Prostate gland (tissue), 2 donors: Measurements from ENCODE around the gene UBA52. TPM values are rescaled to one million over a fixed set of nuclear protein-coding genes. Genes with fewer than 3 reads are reported as not detected.
"Not testable (repeated sequence)": the region's sequence is repeated elsewhere in the genome, so short reads cannot be mapped to it uniquely, and the experiment has no call there.

ENCODE experiments used
- DNase-seq: peaks from one replicate; pipeline ENCODE4 v3.0.0-alpha.2; 2019; ENCODE audit warnings: low spot score
- H3K27ac ChIP-seq, 2 donors: fragments of 200-600 bp; sonication (generic); 2 replicates each; pipeline ENCODE4 v1.5.1; 2017 to 2019
- H3K27me3 ChIP-seq: fragments of 200-600 bp; sonication (generic); replicated peaks from 2 replicates; pipeline ENCODE4 v1.5.1; 2019; ENCODE audit not compliant: insufficient read depth
- H3K36me3 ChIP-seq, 2 donors: fragments of 200-600 bp; sonication (generic); 1 replicate in 1 of 2; 2 replicates in 1 of 2; pipeline versions ENCODE4 v1.5.1 to v1.8.1; 2017 to 2019
- H3K4me1 ChIP-seq: fragments of 200-600 bp; sonication (generic); replicated peaks from 2 replicates; pipeline ENCODE4 v1.5.1; 2019
- H3K4me3 ChIP-seq, 2 donors: fragments of 200-600 bp; sonication (generic); 2 replicates each; pipeline ENCODE4 v1.5.1; 2017 to 2019
- H3K9me3 ChIP-seq: fragments of 200-600 bp; sonication (generic); 2 replicates; pipeline ENCODE4 v1.5.1; 2017
- CTCF ChIP-seq, 4 experiments: fragments of 200-600 bp in 2 of 4; fragments of 450-650 bp in 2 of 4; sonication (generic) in 2 of 4; IDR thresholded peaks; 1 replicate in 3 of 4; 2 replicates in 1 of 4; pipeline ENCODE4 v1.5.1; 2016 to 2019; ENCODE audit warnings: antibody characterized with exemption in 4 of 4, mild to moderate bottlenecking in 2 of 4, moderate library complexity in 2 of 4
- POLR2A ChIP-seq: fragments of 450-650 bp; IDR thresholded peaks from one replicate; pipeline ENCODE4 v1.6.1; 2016; ENCODE audit warnings: antibody characterized with exemption, mild to moderate bottlenecking
- POLR2AphosphoS5 ChIP-seq: sonication (generic); formaldehyde crosslinking; IDR thresholded peaks from one replicate; pipeline ENCODE4 v1.6.1; 2017; ENCODE audit warnings: antibody characterized with exemption
- WGBS: methylation state at CpG from one replicate; pipeline ENCODE4 v1.1.5; 2018; 5-methylcytosine and 5-hydroxymethylcytosine counted together
- intact Hi-C: fragments of 100-400 bp; cut with DNase I; formaldehyde crosslinking; loops from one replicate; pipeline ENCODE4 v1.14.2; 2022
- total RNA-seq, 2 donors: library from RNA; depleted of rRNA; stranded (reverse); fragments of >200 nt; gene quantifications; one replicate each; pipeline ENCODE4 v1.1.0, GENCODE V29; 2016

UBA52 gene
- total RNA-seq: 100 to 1,000 TPM; 646 to 738 TPM

DNA sequence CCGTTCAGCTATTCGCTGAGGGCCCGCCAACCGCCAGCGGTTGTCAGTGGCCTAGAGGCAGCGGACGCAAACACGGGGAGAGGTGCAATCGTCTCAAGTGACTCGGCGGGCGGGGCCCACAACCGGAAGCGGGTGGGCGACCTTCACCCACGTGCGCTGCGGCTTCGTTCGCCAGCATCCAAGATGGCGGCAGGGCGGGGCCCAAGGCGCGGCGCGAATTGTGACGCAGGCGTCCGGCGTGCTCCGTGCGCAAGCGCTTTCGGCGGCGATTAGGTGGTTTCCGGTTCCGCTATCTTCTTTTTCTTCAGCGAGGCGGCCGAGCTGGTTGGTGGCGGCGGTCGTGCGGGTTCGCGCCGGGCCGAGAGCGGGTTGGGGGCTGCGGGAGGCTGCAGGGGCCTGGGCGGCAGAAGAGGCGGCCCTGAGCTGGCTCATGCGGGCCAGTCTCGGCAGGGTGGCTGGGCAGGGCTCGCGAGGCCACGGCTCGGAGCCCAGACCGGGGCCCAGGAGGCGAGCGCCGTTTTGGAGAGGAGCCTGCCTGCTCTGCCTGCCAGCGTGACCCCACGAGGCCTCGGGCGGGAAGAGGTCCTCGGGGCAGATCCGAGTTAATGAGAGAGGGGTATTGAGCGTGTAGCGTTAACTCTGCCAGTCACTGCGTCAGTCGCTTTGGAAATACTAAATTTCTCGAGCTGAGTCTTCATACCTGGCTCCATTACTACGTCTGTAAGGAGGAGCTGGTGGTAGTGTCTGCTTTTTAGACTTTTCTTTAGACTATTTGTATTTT lies at the start of gene UBA52:
UBA52 (plus strand) TSS at position 294 of the 781 bp plus-strand sequence. CDS start 1,444 bp downstream, outside the sequence.
- Histone ChIP-seq H3K27ac (peak within 1 kb of the TSS; percentile 80 to 82), H3K4me1 (peaks cover 11% of the 10 kb centered on the region), H3K27me3 (no peaks in the 10 kb centered on the region), H3K36me3 (peaks cover 13 to 17% of the 10 kb centered on the region in 2 donors), H3K4me3 (peak within 1 kb of the TSS; percentile 75 to 79), H3K9me3 (no peaks in the 10 kb centered on the region)
- DNase-seq: peak; percentile 98
- TF ChIP-seq POLR2AphosphoS5 (peak; percentile 100), POLR2A (peak; percentile 84), CTCF (IDR thresholded peaks at IDR 0.05) (peak in 2 of 4 experiments; percentile 16 to 42)
- WGBS: under 1% methylated on average over 70 of the region's 75 CpGs
- intact Hi-C loops: loop anchor here (5.0 kb wide), 1 partner anchor 119 kb away; no protein-coding TSS in a partner anchor

DNA sequence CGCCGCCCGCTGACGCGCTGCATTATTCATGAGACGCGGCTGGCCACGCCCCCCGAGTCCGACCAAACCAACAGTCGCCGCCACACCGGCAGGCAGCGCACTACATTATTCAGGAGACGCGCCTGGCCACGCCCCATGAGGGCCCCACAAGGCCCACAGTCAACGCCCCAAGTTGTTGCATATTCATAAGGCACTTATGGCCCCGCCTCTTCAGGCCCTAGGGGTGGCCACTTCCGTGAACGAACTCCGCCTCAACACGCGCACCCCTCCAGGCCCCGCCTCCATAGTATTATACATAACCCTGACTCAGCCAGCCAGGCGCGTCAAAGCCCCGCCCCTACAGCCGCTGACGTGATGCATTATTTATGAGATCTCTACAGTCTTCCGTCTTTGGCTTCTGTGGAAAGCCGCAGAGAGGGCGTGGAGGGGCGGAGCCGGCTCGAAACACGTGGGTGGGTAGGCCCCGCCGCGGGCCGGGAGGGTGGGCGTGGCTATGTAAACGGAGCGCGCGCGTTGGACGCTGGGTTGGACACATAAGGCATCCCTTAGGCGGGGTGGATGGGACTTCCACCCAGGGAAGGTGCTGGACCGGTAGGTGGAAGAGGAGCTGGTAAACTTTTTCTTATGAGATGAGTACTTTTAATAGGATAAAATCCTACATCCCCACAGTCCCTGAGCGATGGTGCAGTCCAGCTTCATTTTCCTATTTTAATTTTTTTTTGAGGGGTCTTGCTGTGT lies 49.4 kb upstream of the UBA52 start:
- no peaks in the 10 kb centered on the region for H3K4me1 ChIP-seq
- DNase-seq: peak; percentile 100
- intact Hi-C loops: loop anchor here (5.0 kb wide), 2 partner anchors 35 to 65 kb away; partner anchors contain the start of gene KXD1
- H3K36me3 ChIP-seq: no peaks in the 10 kb centered on the region
- under 1% methylated on average over 49 of the region's 51 CpGs for whole genome bisulfite sequencing
- TF ChIP-seq CTCF (IDR thresholded peaks at IDR 0.05): peak in 3 of 4 experiments; percentile 19 to 54 (median 19)
- peak; percentile 98 for TF ChIP-seq POLR2AphosphoS5
- TF ChIP-seq POLR2A: peak; percentile 46
- H3K4me3 ChIP-seq: peak overlapping the region; percentile 82 to 93
- H3K9me3 ChIP-seq: no peaks in the 10 kb centered on the region
- peak overlapping the region; percentile 93 to 94 for H3K27ac ChIP-seq
- H3K27me3 ChIP-seq: no peaks in the 10 kb centered on the region

DNA sequence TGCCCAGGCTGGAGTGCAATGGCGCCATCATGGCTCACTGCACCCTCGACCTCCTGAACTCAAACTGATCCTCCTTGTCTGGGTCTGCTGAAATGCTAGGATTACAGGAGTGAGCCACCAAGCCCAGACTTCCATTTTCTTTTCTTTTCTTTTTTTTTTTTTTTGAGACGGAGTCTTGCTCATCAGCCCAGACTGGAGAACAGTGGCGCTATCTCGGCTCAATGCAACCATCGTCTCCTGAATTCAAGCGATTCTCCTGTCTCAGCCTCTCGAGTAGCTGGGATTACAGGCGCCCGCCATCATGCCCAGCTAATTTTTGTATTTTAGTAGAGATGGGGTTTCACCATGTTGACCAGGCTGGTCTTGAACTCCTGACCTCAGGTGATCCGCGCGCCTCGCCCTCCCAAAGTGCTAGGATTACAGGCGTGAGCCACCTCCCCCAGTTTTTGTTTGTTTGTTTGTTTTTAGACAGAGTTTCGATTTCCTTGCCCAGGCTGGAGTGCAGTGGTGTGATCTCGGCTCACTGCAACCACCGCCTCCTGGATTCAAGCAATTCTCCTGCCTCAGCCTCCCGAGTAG lies 48.7 kb upstream of the UBA52 start:
- not testable (repeated sequence) for H3K9me3 ChIP-seq, H3K4me1 ChIP-seq, H3K36me3 ChIP-seq, DNase-seq, H3K27me3 ChIP-seq
- 63% methylated on average over 19 of the region's 19 CpGs for WGBS
- Histone ChIP-seq H3K27ac (peak overlapping the region; percentile 4 to 93), H3K4me3 (peak overlapping the region in 1 of 2 donors; percentile 82)
- intact Hi-C loops: loop anchor here (5.0 kb wide), 2 partner anchors 34 to 66 kb away; partner anchors contain the start of gene KXD1

DNA sequence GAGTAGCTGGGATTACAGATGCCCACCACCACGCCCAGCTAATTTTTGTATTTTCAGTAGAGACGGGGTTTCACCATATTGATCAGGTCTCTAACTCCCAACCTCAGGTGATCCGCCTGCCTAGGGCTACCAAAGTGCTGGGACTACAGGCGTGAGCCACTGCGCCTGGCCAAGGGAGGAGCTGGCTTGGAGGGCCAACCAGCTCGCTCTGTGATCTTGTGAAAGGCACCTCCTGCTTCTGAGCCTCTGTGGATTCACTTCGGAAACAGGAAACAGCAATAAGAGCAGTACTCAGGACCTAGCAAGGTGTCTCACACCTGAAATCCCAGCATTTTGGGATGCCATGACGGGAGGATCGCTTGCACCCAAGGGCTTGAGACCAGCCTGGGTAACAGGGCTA lies 47.8 kb upstream of the UBA52 start:
- intact Hi-C loops: loop anchor here (5.0 kb wide), 2 partner anchors 33 to 67 kb away; partner anchors contain the start of gene KXD1
- no peaks in the 10 kb centered on the region for H3K4me1 ChIP-seq

More for the DNA sequence above, 47.8 kb upstream of the UBA52 start:
- DNase-seq: no peak
- 91% methylated on average over 9 of the region's 9 CpGs for WGBS
- Histone ChIP-seq H3K27me3 (no peaks in the 10 kb centered on the region), H3K4me3 (no peak overlapping the region), H3K9me3 (no peaks in the 10 kb centered on the region), H3K27ac (no peak overlapping the region), H3K36me3 (no peaks in the 10 kb centered on the region)
- TF ChIP-seq POLR2AphosphoS5 (no peak), POLR2A (no peak), CTCF (IDR thresholded peaks at IDR 0.05) (no peak)
